Caco-2 (cell line): ENCODE measurements around the gene SIX3. TPM values are rescaled to one million over a fixed set of nuclear protein-coding genes. Genes with fewer than 3 reads are reported as not detected.
A peak's percentile ranks its signal among the peaks of the same experiment; 100 is the strongest.

Experiments
- BruUV-seq: library from RNA; stranded (reverse); fragments of 400-500 nt; replicated peaks from 2 replicates; lab custom pipeline; 2021; lab: Mats Ljungman, UMichigan
- CTCF ChIA-PET: fragments of 300-600 bp; sonication (Branson Sonifier 250); formaldehyde crosslinking; loops from one replicate; lab custom pipeline; 2022; ENCODE audit warnings: antibody characterized with exemption; lab: Charles Lee
- POLR2A ChIA-PET: fragments of 300-600 bp; sonication (Branson Sonifier 250); formaldehyde crosslinking; loops from one replicate; lab custom pipeline; 2022; ENCODE audit warnings: antibody characterized with exemption; lab: Charles Lee
- DNase-seq, 2 experiments: peaks; one replicate each; pipeline versions ENCODE4 v3.0.0 to v3.0.0-alpha.2; 2020 to 2022
- H3K27me3 ChIP-seq: replicated peaks from 2 replicates; pipeline ENCODE4 v1.6.0; 2011; ENCODE audit warnings: low read length; ENCODE audit not compliant: control insufficient read depth, insufficient read depth
- H3K36me3 ChIP-seq: 2 replicates; pipeline ENCODE4 v1.5.1; 2011; ENCODE audit warnings: low read length; ENCODE audit not compliant: control insufficient read depth, insufficient read depth
- H3K4me1 ChIP-seq: fragments of 250-450 bp; sonication (Bioruptor Pico); 2 replicates; pipeline ENCODE4 v1.5.1; 2020; ENCODE audit warnings: mild to moderate bottlenecking
- H3K4me3 ChIP-seq: 2 replicates; pipeline ENCODE4 v1.5.1; 2011; ENCODE audit warnings: low read depth, mild to moderate bottlenecking, control low read depth, low read length
- H3K9me3 ChIP-seq: fragments of 250-450 bp; sonication (Bioruptor Pico); 2 replicates; pipeline ENCODE4 v1.5.1; 2020; ENCODE audit warnings: mild to moderate bottlenecking, moderate library complexity
- H3K27ac Mint-ChIP-seq: one replicate; pipeline ENCODE4 v1.8.0; 2022; ENCODE audit warnings: mixed read lengths; ENCODE audit not compliant: unreplicated experiment
- H3K27me3 Mint-ChIP-seq: one replicate; pipeline ENCODE4 v1.8.0; 2022; ENCODE audit warnings: mixed read lengths; ENCODE audit not compliant: insufficient read depth, unreplicated experiment
- H3K36me3 Mint-ChIP-seq: one replicate; pipeline ENCODE4 v1.8.0; 2022; ENCODE audit warnings: mild to moderate bottlenecking, mixed read lengths; ENCODE audit not compliant: insufficient read depth, unreplicated experiment
- H3K4me1 Mint-ChIP-seq: one replicate; pipeline ENCODE4 v1.8.0; 2022; ENCODE audit warnings: low read depth, mixed read lengths; ENCODE audit not compliant: unreplicated experiment
- H3K4me3 Mint-ChIP-seq: one replicate; pipeline ENCODE4 v1.8.0; 2022; ENCODE audit warnings: mild to moderate bottlenecking, moderate library complexity, mixed read lengths; ENCODE audit not compliant: unreplicated experiment
- H3K9me3 Mint-ChIP-seq: one replicate; pipeline ENCODE4 v1.8.0; 2022; ENCODE audit warnings: mixed read lengths; ENCODE audit not compliant: unreplicated experiment
- CTCF ChIP-seq, 2 experiments: fragments of 200-600 bp in 1 of 2; IDR thresholded peaks; 1 replicate in 1 of 2; 2 replicates in 1 of 2; pipeline versions ENCODE4 v1.5.1 to v1.8.0; 2011 to 2022; ENCODE audit warnings: antibody characterized with exemption in 1 of 2, control low read depth in 1 of 2, inconsistent platforms in 1 of 2, low read depth in 1 of 2, low read length in 1 of 2, mild to moderate bottlenecking in 1 of 2, moderate library complexity in 1 of 2; ENCODE audit not compliant: insufficient read depth in 1 of 2, severe bottlenecking in 1 of 2, unreplicated experiment in 1 of 2
- intact Hi-C: fragments of 100-400 bp; cut with micrococcal nuclease; formaldehyde crosslinking; loops from one replicate; pipeline ENCODE4 v1.10.0; 2022; ENCODE audit not compliant: unreplicated experiment
- total RNA-seq: library from RNA; stranded (reverse); gene quantifications from 2 replicates; pipeline ENCODE4 v1.2.3, GENCODE V29; 2022

SIX3 gene
- total RNA-seq, 1 experiment from 2014 or later, result not detected

GRCh38 chr2:44954889-44955592 is 13.5 kb downstream of the SIX3 start:
- no peak for DNase-seq
- no peak for TF ChIP-seq CTCF (IDR thresholded peaks at IDR 0.05; ENCODE audit: insufficient read depth in 1 of 2, low read depth in 1 of 2, low read length in 1 of 2, severe bottlenecking in 1 of 2, unreplicated experiment in 1 of 2)
- Histone ChIP-seq H3K4me1 (no peaks in the 10 kb centered on the region), H3K36me3 (no peaks in the 10 kb centered on the region), H3K4me3 (peak overlapping the region; percentile 32), H3K27me3 (no peaks in the 10 kb centered on the region; the same call in 1 of the 2 replicates), H3K9me3 (no peaks in the 10 kb centered on the region)
- H3K4me1 Mint-ChIP-seq, result peaks cover 5% of the 10 kb centered on the region
- H3K27ac Mint-ChIP-seq, result no peak overlapping the region
- H3K36me3 Mint-ChIP-seq, result no peaks in the 10 kb centered on the region
- H3K9me3 Mint-ChIP-seq, result no peaks in the 10 kb centered on the region
- intact Hi-C loops, result loop anchor here (1.0 to 5.0 kb wide), 5 partner anchors 58 to 913 kb away; no protein-coding TSS in a partner anchor
- ChIA-PET CTCF (interaction anchor here (0.6 to 2.6 kb wide), 17 partner anchors 9 to 911 kb away, joined by 3 to 53 read pairs (median 5); partner anchors contain the start of genes CAMKMT, PREPL and SIX2), POLR2A (no interaction called here)
- H3K27me3 Mint-ChIP-seq, result peaks cover 5% of the 10 kb centered on the region
- H3K4me3 Mint-ChIP-seq, result peak overlapping the region; percentile 73
- BruUV-seq, result no TSS peak

- BruUV-seq, result no TSS peak
- peak; percentile 75 to 88 for DNase-seq
- ChIA-PET POLR2A (no interaction called here), CTCF (interaction anchor here (0.6 to 2.6 kb wide), 19 partner anchors 8 to 912 kb away, joined by 3 to 53 read pairs (median 5); partner anchors contain the start of genes CAMKMT, PREPL and SIX2)
- no peak overlapping the region for H3K27ac Mint-ChIP-seq
- Histone ChIP-seq H3K4me1 (no peaks in the 10 kb centered on the region), H3K27me3 (no peaks in the 10 kb centered on the region; the same call in 1 of the 2 replicates), H3K36me3 (no peaks in the 10 kb centered on the region), H3K4me3 (peak overlapping the region; percentile 32), H3K9me3 (no peaks in the 10 kb centered on the region)
- no peaks in the 10 kb centered on the region for H3K9me3 Mint-ChIP-seq
- peaks cover 5% of the 10 kb centered on the region for H3K27me3 Mint-ChIP-seq
- intact Hi-C loops, result loop anchor here (1.0 to 5.0 kb wide), 5 partner anchors 58 to 913 kb away; no protein-coding TSS in a partner anchor
- H3K36me3 Mint-ChIP-seq, result no peaks in the 10 kb centered on the region
- peak overlapping the region; percentile 73 for H3K4me3 Mint-ChIP-seq
- peak; percentile 89 to 90 for TF ChIP-seq CTCF (IDR thresholded peaks at IDR 0.05; ENCODE audit: insufficient read depth in 1 of 2, low read depth in 1 of 2, low read length in 1 of 2, severe bottlenecking in 1 of 2, unreplicated experiment in 1 of 2)
- peaks cover 5% of the 10 kb centered on the region for H3K4me1 Mint-ChIP-seq
Measured at GRCh38 chr2:44955593-44956392, 14.3 kb downstream of the SIX3 start.

GRCh38 chr2:44956843-44957242 is 15.3 kb downstream of the SIX3 start:
- H3K36me3 ChIP-seq, result no peaks in the 10 kb centered on the region
- Mint-ChIP-seq H3K27me3 (peaks cover 5% of the 10 kb centered on the region), H3K9me3 (no peaks in the 10 kb centered on the region), H3K4me1 (peaks cover 5% of the 10 kb centered on the region), H3K4me3 (no peak overlapping the region), H3K36me3 (no peaks in the 10 kb centered on the region), H3K27ac (no peak overlapping the region)
- no peaks in the 10 kb centered on the region; the same call in 1 of the 2 replicates for H3K27me3 ChIP-seq
- DNase-seq, result no peak
- BruUV-seq, result no TSS peak
- POLR2A ChIA-PET, result no interaction called here
- no peaks in the 10 kb centered on the region for H3K9me3 ChIP-seq
- intact Hi-C loops, result loop anchor here (5.0 kb wide), 2 partner anchors 185 to 915 kb away; no protein-coding TSS in a partner anchor
- no peak overlapping the region for H3K4me3 ChIP-seq
- no peaks in the 10 kb centered on the region for H3K4me1 ChIP-seq
- TF ChIP-seq CTCF (IDR thresholded peaks at IDR 0.05; ENCODE audit: insufficient read depth in 1 of 2, low read depth in 1 of 2, low read length in 1 of 2, severe bottlenecking in 1 of 2, unreplicated experiment in 1 of 2), result no peak
- CTCF ChIA-PET, result interaction anchor here (1.3 to 2.6 kb wide), 4 partner anchors 11 to 479 kb away, joined by 4 to 53 read pairs (median 6); no protein-coding TSS in a partner anchor
